ENCODE results near the gene P2RY13. TPM values are rescaled to one million over a fixed set of nuclear protein-coding genes. Genes with fewer than 3 reads are reported as not detected.
A peak's percentile ranks its signal among the peaks of the same experiment; 100 is the strongest.

The P2RY13 gene
- total and polyA plus RNA-seq, 2 donors (not counting 1 experiment from before 2014, with no cell fraction given) = 0.92 to 1.0 TPM

GRCh38 chr3:151345859-151346258, 16.5 kb upstream of the P2RY13 start:
- WGBS (ENCODE audit: insufficient coverage) = 20% methylated on average over 1 of the region's 2 CpGs
- no peak overlapping the region for H3K9ac ChIP-seq (ENCODE audit: low read length)
- Mint-ChIP-seq H3K4me3 (peak overlapping the region; percentile 0), H3K9me3 (ENCODE audit: insufficient read depth) (no peaks in the 10 kb centered on the region), H3K27ac (no peak overlapping the region), H3K27me3 (no peaks in the 10 kb centered on the region), H3K4me1 (peaks cover 20% of the 10 kb centered on the region)
- DNase-seq (no peak), ATAC-seq (ENCODE audit: low read depth) (no peak)
- no peak overlapping the region for H3K27ac ChIP-seq (ENCODE audit: low read length in 2 of 2)
- H3K4me1 ChIP-seq (ENCODE audit: control insufficient read depth in 2 of 2, insufficient read depth in 2 of 2, low read length in 2 of 2) = peaks cover 0 to 8% of the 10 kb centered on the region in 2 donors
- intact Hi-C loops (cut with micrococcal nuclease) = no loop called here
- H3K4me3 ChIP-seq (ENCODE audit: control extremely low read depth in 1 of 5, extremely low read depth in 1 of 5, insufficient read depth in 1 of 5, low read depth in 2 of 5, low read length in 4 of 5) = peak overlapping the region in 1 of 5 experiments; percentile 17
- peak overlapping the region; percentile 34 for H2AFZ ChIP-seq (ENCODE audit: insufficient read depth, low read depth, low read length, poor library complexity, severe bottlenecking)
- H3K4me2 ChIP-seq (replicated peaks; ENCODE audit: low read depth, low read length, poor library complexity, severe bottlenecking) = peak overlapping the region; percentile 20
- POLR2A ChIA-PET = interaction anchor here (0.7 kb wide), 1 partner anchor 9 kb away, joined by 4 read pairs; no protein-coding TSS in a partner anchor
- CTCF ChIA-PET = interaction anchor here (1.0 to 1.3 kb wide), 4 partner anchors 17 to 190 kb away, joined by 3 to 6 read pairs (median 3); partner anchors contain the start of gene P2RY13
- H3K36me3 ChIP-seq (replicated peaks in 1 of 2; ENCODE audit: control extremely low read depth in 1 of 2, control insufficient read depth in 1 of 2, extremely low read depth in 1 of 2, insufficient read depth in 2 of 2, low read length in 1 of 2) = no peaks in the 10 kb centered on the region
- H3K9me3 ChIP-seq (ENCODE audit: control extremely low read depth in 1 of 3, control insufficient read depth in 2 of 3, insufficient read depth in 1 of 3, low read length in 2 of 3) = no peaks in the 10 kb centered on the region
- no peaks in the 10 kb centered on the region for H3K79me2 ChIP-seq (ENCODE audit: control insufficient read depth, insufficient read depth, low read length)
- no peaks in the 10 kb centered on the region for H4K20me1 ChIP-seq (ENCODE audit: control insufficient read depth, insufficient read depth, low read length, poor library complexity, severe bottlenecking)
- no peaks in the 10 kb centered on the region for H3K27me3 ChIP-seq (replicated peaks in 1 of 4; ENCODE audit: control extremely low read depth in 1 of 4, control insufficient read depth in 3 of 4, insufficient read depth in 4 of 4, low read length in 3 of 4)
- TF ChIP-seq CTCF (IDR thresholded peaks at IDR 0.05) = no peak
- TF ChIP-seq EZH2 (IDR thresholded peaks at IDR 0.05; ENCODE audit: borderline replicate concordance, insufficient read depth, low read depth, low read length, poor library complexity, severe bottlenecking) = no peak

- WGBS (ENCODE audit: insufficient coverage) = 100% methylated on average over 1 of the region's 2 CpGs
- Mint-ChIP-seq H3K27ac (no peak overlapping the region), H3K4me1 (peaks cover 23% of the 10 kb centered on the region), H3K27me3 (no peaks in the 10 kb centered on the region), H3K4me3 (no peak overlapping the region), H3K9me3 (ENCODE audit: insufficient read depth) (no peaks in the 10 kb centered on the region)
- no peaks in the 10 kb centered on the region for H3K36me3 ChIP-seq (replicated peaks in 1 of 2; ENCODE audit: control extremely low read depth in 1 of 2, control insufficient read depth in 1 of 2, extremely low read depth in 1 of 2, insufficient read depth in 2 of 2, low read length in 1 of 2)
- TF ChIP-seq EZH2 (IDR thresholded peaks at IDR 0.05; ENCODE audit: borderline replicate concordance, insufficient read depth, low read depth, low read length, poor library complexity, severe bottlenecking) = no peak
- no peak for TF ChIP-seq CTCF (IDR thresholded peaks at IDR 0.05)
- H3K4me2 ChIP-seq (replicated peaks; ENCODE audit: low read depth, low read length, poor library complexity, severe bottlenecking) = no peak overlapping the region
- POLR2A ChIA-PET = no interaction called here
- CTCF ChIA-PET = no interaction called here
- ATAC-seq (ENCODE audit: low read depth) (no peak), DNase-seq (no peak)
- H3K79me2 ChIP-seq (ENCODE audit: control insufficient read depth, insufficient read depth, low read length) = no peaks in the 10 kb centered on the region
- intact Hi-C loops (cut with micrococcal nuclease) = no loop called here
- H3K27me3 ChIP-seq (replicated peaks in 1 of 4; ENCODE audit: control extremely low read depth in 1 of 4, control insufficient read depth in 3 of 4, insufficient read depth in 4 of 4, low read length in 3 of 4) = no peaks in the 10 kb centered on the region
- no peak overlapping the region for H2AFZ ChIP-seq (ENCODE audit: insufficient read depth, low read depth, low read length, poor library complexity, severe bottlenecking)
- H3K4me1 ChIP-seq (ENCODE audit: control insufficient read depth in 2 of 2, insufficient read depth in 2 of 2, low read length in 2 of 2) = peaks cover 7 to 8% of the 10 kb centered on the region in 2 donors
- H3K4me3 ChIP-seq (ENCODE audit: control extremely low read depth in 1 of 5, extremely low read depth in 1 of 5, insufficient read depth in 1 of 5, low read depth in 2 of 5, low read length in 4 of 5) = no peak overlapping the region
- no peak overlapping the region for H3K9ac ChIP-seq (ENCODE audit: low read length)
- H3K27ac ChIP-seq (ENCODE audit: low read length in 2 of 2) = no peak overlapping the region
- H3K9me3 ChIP-seq (ENCODE audit: control extremely low read depth in 1 of 3, control insufficient read depth in 2 of 3, insufficient read depth in 1 of 3, low read length in 2 of 3) = no peaks in the 10 kb centered on the region
- no peaks in the 10 kb centered on the region for H4K20me1 ChIP-seq (ENCODE audit: control insufficient read depth, insufficient read depth, low read length, poor library complexity, severe bottlenecking)
Measured at GRCh38 chr3:151331696-151332095, 2.3 kb upstream of the P2RY13 start.

Data from B cell (primary cell).